Testis (tissue), 2 donors: ENCODE measurements around the gene NPAS3.

Experiments used
- CTCF ChIP-seq, 3 experiments: fragments of 450-650 bp in 2 of 3; fragments of 200-600 bp in 1 of 3; sonication (generic) in 1 of 3; IDR thresholded peaks; one replicate each; pipeline ENCODE4 v1.5.1; 2016 to 2019; ENCODE audit warnings: antibody characterized with exemption in 3 of 3, mild to moderate bottlenecking in 2 of 3, moderate library complexity in 1 of 3
- POLR2A ChIP-seq: fragments of 450-650 bp; IDR thresholded peaks from one replicate; pipeline ENCODE4 v1.6.1; 2017; ENCODE audit warnings: antibody characterized with exemption, mild to moderate bottlenecking, moderate library complexity

GRCh38 chr14:33332497-33332896, 393.8 kb downstream of the NPAS3 start:
- no peak for TF ChIP-seq POLR2A
- no peak for TF ChIP-seq CTCF (IDR thresholded peaks at IDR 0.05)
